Neuronal stem cell (in vitro differentiated cells): ENCODE measurements around the gene CASQ1.

ENCODE experiments used
- DNase-seq: peaks from one replicate; pipeline ENCODE4 v3.0.0-alpha.2; 2013; ENCODE audit warnings: low spot score
- H2AFZ ChIP-seq: one replicate; pipeline ENCODE4 v1.6.1; 2013; ENCODE audit warnings: mild to moderate bottlenecking, low read length, inconsistent platforms
- H2AK5ac ChIP-seq: 2 replicates; pipeline ENCODE4 v1.6.1; 2013; ENCODE audit warnings: low read depth, mild to moderate bottlenecking, inconsistent platforms, low read length, moderate library complexity, mixed read lengths
- H2BK120ac ChIP-seq: 2 replicates; pipeline ENCODE4 v1.6.1; 2013; ENCODE audit warnings: low read depth, mild to moderate bottlenecking, inconsistent platforms, low read length, moderate library complexity, mixed read lengths
- H2BK12ac ChIP-seq: one replicate; pipeline ENCODE4 v1.6.1; 2013; ENCODE audit warnings: low read length, inconsistent platforms
- H2BK15ac ChIP-seq: 2 replicates; pipeline ENCODE4 v1.6.1; 2013; ENCODE audit warnings: mild to moderate bottlenecking, low read length, inconsistent platforms, mixed read lengths
- H2BK5ac ChIP-seq: one replicate; pipeline ENCODE4 v1.6.1; 2013; ENCODE audit warnings: inconsistent platforms, mild to moderate bottlenecking, low read length, moderate library complexity
- H3K14ac ChIP-seq: one replicate; pipeline ENCODE4 v1.6.1; 2013; ENCODE audit warnings: low read length, inconsistent platforms
- H3K18ac ChIP-seq: 2 replicates; pipeline ENCODE4 v1.6.1; 2013; ENCODE audit warnings: low read length, inconsistent platforms
- H3K23ac ChIP-seq: 2 replicates; pipeline ENCODE4 v1.6.1; 2013; ENCODE audit warnings: low read depth, mild to moderate bottlenecking, mixed read lengths, low read length, inconsistent platforms; ENCODE audit not compliant: poor library complexity
- H3K27ac ChIP-seq: replicated peaks from 3 replicates; pipeline ENCODE4 v1.5.1; 2013; ENCODE audit warnings: low read length, inconsistent platforms
- H3K27me3 ChIP-seq, 3 experiments: 2 replicates each; pipeline ENCODE4 v1.6.1; 2013; ENCODE audit warnings: low read length in 3 of 3, mild to moderate bottlenecking in 2 of 3, inconsistent platforms in 1 of 3, low read depth in 1 of 3, mixed read lengths in 1 of 3, moderate library complexity in 1 of 3; ENCODE audit not compliant: control insufficient read depth in 3 of 3, insufficient read depth in 3 of 3
- H3K36me3 ChIP-seq, 2 donors: replicated peaks in 1 of 2; 2 replicates each; pipeline ENCODE4 v1.6.1; 2013; ENCODE audit warnings: low read length in 2 of 2; ENCODE audit not compliant: control insufficient read depth in 2 of 2, insufficient read depth in 2 of 2
- H3K4ac ChIP-seq: 2 replicates; pipeline ENCODE4 v1.6.1; 2013; ENCODE audit warnings: inconsistent platforms, mild to moderate bottlenecking, low read length, moderate library complexity
- H3K4me1 ChIP-seq, 2 donors: 1 replicate in 1 of 2; 2 replicates in 1 of 2; pipeline ENCODE4 v1.6.1; 2013; ENCODE audit warnings: low read length in 2 of 2, low read depth in 1 of 2; ENCODE audit not compliant: control insufficient read depth in 2 of 2, insufficient read depth in 1 of 2
- H3K4me2 ChIP-seq: one replicate; pipeline ENCODE4 v1.6.1; 2013; ENCODE audit warnings: mild to moderate bottlenecking, low read length, inconsistent platforms; ENCODE audit not compliant: insufficient read depth, poor library complexity, severe bottlenecking
- H3K4me3 ChIP-seq, 2 donors: 2 replicates each; pipeline ENCODE4 v1.5.1; 2013; ENCODE audit warnings: low read length in 2 of 2, mild to moderate bottlenecking in 2 of 2, inconsistent platforms in 1 of 2, moderate library complexity in 1 of 2
- H3K79me1 ChIP-seq: one replicate; pipeline ENCODE4 v1.6.1; 2013; ENCODE audit warnings: low read depth, mild to moderate bottlenecking, inconsistent platforms, low read length, moderate library complexity
- H3K9ac ChIP-seq: one replicate; pipeline ENCODE4 v1.6.1; 2013; ENCODE audit warnings: mild to moderate bottlenecking, low read depth, low read length, inconsistent platforms; ENCODE audit not compliant: poor library complexity
- H3K9me3 ChIP-seq, 2 donors: replicated peaks in 1 of 2; 2 replicates each; pipeline versions ENCODE3 to v1.6.1; 2013; ENCODE audit warnings: low read length in 2 of 2, mild to moderate bottlenecking in 2 of 2, inconsistent platforms in 1 of 2, low read depth in 1 of 2, mixed read lengths in 1 of 2, moderate library complexity in 1 of 2; ENCODE audit not compliant: control insufficient read depth in 2 of 2, insufficient read depth in 1 of 2
- H4K8ac ChIP-seq: one replicate; pipeline ENCODE4 v1.6.1; 2013; ENCODE audit warnings: low read depth, mild to moderate bottlenecking, inconsistent platforms, low read length, moderate library complexity
- H4K91ac ChIP-seq: one replicate; pipeline ENCODE4 v1.6.1; 2013; ENCODE audit warnings: low read length, low read depth, mild to moderate bottlenecking, inconsistent platforms; ENCODE audit not compliant: poor library complexity
- WGBS, 2 donors: extraction: QIAGEN DNeasy Blood & Tissue Kit; methylation state at CpG; one replicate each; pipeline ENCODE4 v1.1.7; 2013; ENCODE audit warnings: missing lambda C conversion rate in 2 of 2, mixed read lengths in 1 of 2; ENCODE audit not compliant: insufficient read length in 2 of 2, insufficient replicate concordance in 1 of 2; ENCODE audit errors: extremely low coverage in 2 of 2; 5-methylcytosine and 5-hydroxymethylcytosine counted together

Gene CASQ1

GRCh38 chr1:160193091-160193819 is 2.9 kb downstream of the CASQ1 start:
- peak overlapping the region; percentile 90 for H2BK15ac ChIP-seq
- H3K9me3 ChIP-seq, result peaks cover 0 to 9% of the 10 kb centered on the region in 2 donors
- peak overlapping the region; percentile 98 for H3K14ac ChIP-seq
- peak overlapping the region; percentile 64 for H2BK12ac ChIP-seq
- WGBS, 2 donors, result no CpG with 5 or more reads among the region's 16 CpGs
- peak overlapping the region; percentile 72 for H2AK5ac ChIP-seq
- peaks cover 3% of the 10 kb centered on the region for H3K79me1 ChIP-seq
- no peak overlapping the region for H3K27ac ChIP-seq
- H3K4me3 ChIP-seq, result no peak overlapping the region
- H3K4me2 ChIP-seq, result no peak overlapping the region
- peaks cover 0 to 5% (median 0%) of the 10 kb centered on the region in 3 experiments for H3K27me3 ChIP-seq
- no peak overlapping the region for H4K8ac ChIP-seq
- peak overlapping the region; percentile 51 for H2AFZ ChIP-seq
- peak overlapping the region; percentile 3 for H3K18ac ChIP-seq
- H3K4ac ChIP-seq, result peak overlapping the region; percentile 97
- H3K23ac ChIP-seq, result peak overlapping the region; percentile 94
- peak overlapping the region; percentile 79 for H3K9ac ChIP-seq
- peak; percentile 93 for DNase-seq
- H2BK5ac ChIP-seq, result peak overlapping the region; percentile 68
- peaks cover 0 to 6% of the 10 kb centered on the region in 2 donors for H3K36me3 ChIP-seq
- H4K91ac ChIP-seq, result peak overlapping the region; percentile 80
- peaks cover 19 to 21% of the 10 kb centered on the region in 2 donors for H3K4me1 ChIP-seq
- H2BK120ac ChIP-seq, result peak overlapping the region; percentile 13

GRCh38 chr1:160193832-160194736 is 3.7 kb downstream of the CASQ1 start:
- H2BK5ac ChIP-seq, result peak overlapping the region; percentile 68
- peak overlapping the region; percentile 80 for H4K91ac ChIP-seq
- H3K4ac ChIP-seq, result peak overlapping the region; percentile 97
- H3K9me3 ChIP-seq, result peaks cover 0 to 9% of the 10 kb centered on the region in 2 donors
- peak overlapping the region; percentile 13 for H2BK120ac ChIP-seq
- peak overlapping the region; percentile 98 for H3K14ac ChIP-seq
- peak overlapping the region; percentile 3 for H3K18ac ChIP-seq
- peaks cover 0 to 6% of the 10 kb centered on the region in 2 donors for H3K36me3 ChIP-seq
- peaks cover 0 to 5% (median 0%) of the 10 kb centered on the region in 3 experiments for H3K27me3 ChIP-seq
- no peak overlapping the region for H3K4me2 ChIP-seq
- peak overlapping the region; percentile 94 for H4K8ac ChIP-seq
- H3K9ac ChIP-seq, result peak overlapping the region; percentile 79
- H3K4me3 ChIP-seq, result peak overlapping the region in 1 of 2 donors; percentile 69
- peak overlapping the region; percentile 3 for H3K27ac ChIP-seq
- 100% methylated on average over 2 of the region's 9 CpGs; no CpG with 5 or more reads in 1 of the 2 donors for WGBS, 2 donors
- peaks cover 3% of the 10 kb centered on the region for H3K79me1 ChIP-seq
- H2AK5ac ChIP-seq, result peak overlapping the region; percentile 72
- no peak for DNase-seq
- H2BK12ac ChIP-seq, result peak overlapping the region; percentile 79
- no peak overlapping the region for H2AFZ ChIP-seq
- H3K23ac ChIP-seq, result peak overlapping the region; percentile 94
- H2BK15ac ChIP-seq, result peak overlapping the region; percentile 90
- peaks cover 19 to 21% of the 10 kb centered on the region in 2 donors for H3K4me1 ChIP-seq

GRCh38 chr1:160194737-160195059 is 4.3 kb downstream of the CASQ1 start:
- Histone ChIP-seq H3K9me3 (peaks cover 0 to 9% of the 10 kb centered on the region in 2 donors), H3K4me2 (no peak overlapping the region), H2AK5ac (no peak overlapping the region), H3K23ac (peak overlapping the region; percentile 77), H3K14ac (peak overlapping the region; percentile 98), H4K8ac (no peak overlapping the region), H3K36me3 (peaks cover 0 to 6% of the 10 kb centered on the region in 2 donors), H2AFZ (no peak overlapping the region), H3K79me1 (peaks cover 3% of the 10 kb centered on the region), H3K18ac (no peak overlapping the region), H3K27ac (no peak overlapping the region), H3K4me3 (peak overlapping the region in 1 of 2 donors; percentile 69), H3K27me3 (peaks cover 0 to 5% (median 0%) of the 10 kb centered on the region in 3 experiments), H2BK12ac (peak overlapping the region; percentile 79), H4K91ac (peak overlapping the region; percentile 74), H3K4ac (peak overlapping the region; percentile 32), H3K9ac (peak overlapping the region; percentile 50), H3K4me1 (peaks cover 16 to 17% of the 10 kb centered on the region in 2 donors), H2BK15ac (no peak overlapping the region), H2BK5ac (no peak overlapping the region), H2BK120ac (no peak overlapping the region)
- WGBS, 2 donors, result no CpG with 5 or more reads among the region's 2 CpGs
- DNase-seq, result no peak
